ENCODE measurements around the gene PITX2. TPM values are rescaled to one million over a fixed set of nuclear protein-coding genes. Genes with fewer than 3 reads are reported as not detected.
A peak's percentile ranks its signal among the peaks of the same experiment; 100 is the strongest.

The PITX2 gene
- total RNA-seq, 4 donors from 2014 or later, result 15.0 to 34.4 (median 24.5) TPM

DNA sequence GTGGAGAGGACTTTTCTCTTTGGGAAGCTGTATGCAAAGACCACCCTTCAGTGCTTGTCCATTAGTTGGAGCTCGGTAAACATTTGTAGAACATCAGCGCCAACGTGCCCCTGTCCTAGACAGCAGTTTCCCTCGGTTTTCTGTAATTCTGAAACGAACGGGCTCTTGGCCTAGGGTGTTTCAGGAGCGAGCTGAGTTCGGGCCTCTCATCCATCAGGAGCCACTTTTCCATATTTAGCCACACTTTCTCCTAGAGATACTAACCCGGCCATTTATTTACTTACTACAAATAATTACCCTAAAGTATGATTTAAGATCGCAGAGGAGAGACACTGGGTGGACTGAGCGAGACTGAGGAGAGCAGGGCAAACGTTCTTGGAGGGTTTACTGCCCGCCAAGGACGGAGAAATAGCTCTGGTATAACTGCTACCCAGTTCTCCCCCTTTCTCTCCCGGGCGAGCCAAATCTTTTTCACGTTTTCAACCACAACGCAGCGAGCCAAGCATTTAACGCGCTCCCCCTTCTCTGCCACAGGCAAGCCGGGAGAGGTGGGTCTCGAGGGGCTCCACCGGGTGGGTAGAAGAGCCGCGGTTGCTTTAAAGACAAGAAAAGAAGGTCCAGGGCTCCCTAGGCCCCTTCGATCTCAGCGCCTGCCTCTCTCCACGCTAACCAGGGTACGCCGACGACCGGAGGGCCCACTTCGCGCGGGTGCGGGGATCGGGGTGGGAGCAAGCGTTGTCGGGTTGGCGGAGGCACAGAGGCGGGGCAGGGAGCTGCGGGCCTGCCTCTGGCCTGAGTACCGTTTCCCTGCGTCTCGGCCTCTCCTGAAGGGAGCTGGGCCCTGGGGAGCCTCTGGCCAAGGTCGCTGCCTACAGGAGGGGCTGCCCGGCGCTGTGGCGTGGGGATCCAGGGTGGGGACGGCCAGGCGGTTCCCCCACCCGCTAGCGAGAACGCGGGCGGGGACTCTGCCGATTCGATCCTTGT lies 10.8 kb upstream of the PITX2 start:
- Histone ChIP-seq H3K4me1 (peaks cover 0 to 45% (median 33%) of the 10 kb centered on the region in 4 donors), H3K27ac (no peak overlapping the region), H3K27me3 (peaks cover 100% of the 10 kb centered on the region), H3K9me3 (no peaks in the 10 kb centered on the region), H3K36me3 (no peaks in the 10 kb centered on the region), H3K4me3 (no peak overlapping the region)
- intact Hi-C loops (cut with DNase I; ENCODE audit: low total_unique reads), result no loop called here
- TF ChIP-seq EP300 (IDR thresholded peaks at IDR 0.05; ENCODE audit: low read depth) (no peak), POLR2A (IDR thresholded peaks at IDR 0.05) (no peak), POLR2AphosphoS5 (IDR thresholded peaks at IDR 0.05) (no peak)
- TF ChIP-seq, protein P1, sequence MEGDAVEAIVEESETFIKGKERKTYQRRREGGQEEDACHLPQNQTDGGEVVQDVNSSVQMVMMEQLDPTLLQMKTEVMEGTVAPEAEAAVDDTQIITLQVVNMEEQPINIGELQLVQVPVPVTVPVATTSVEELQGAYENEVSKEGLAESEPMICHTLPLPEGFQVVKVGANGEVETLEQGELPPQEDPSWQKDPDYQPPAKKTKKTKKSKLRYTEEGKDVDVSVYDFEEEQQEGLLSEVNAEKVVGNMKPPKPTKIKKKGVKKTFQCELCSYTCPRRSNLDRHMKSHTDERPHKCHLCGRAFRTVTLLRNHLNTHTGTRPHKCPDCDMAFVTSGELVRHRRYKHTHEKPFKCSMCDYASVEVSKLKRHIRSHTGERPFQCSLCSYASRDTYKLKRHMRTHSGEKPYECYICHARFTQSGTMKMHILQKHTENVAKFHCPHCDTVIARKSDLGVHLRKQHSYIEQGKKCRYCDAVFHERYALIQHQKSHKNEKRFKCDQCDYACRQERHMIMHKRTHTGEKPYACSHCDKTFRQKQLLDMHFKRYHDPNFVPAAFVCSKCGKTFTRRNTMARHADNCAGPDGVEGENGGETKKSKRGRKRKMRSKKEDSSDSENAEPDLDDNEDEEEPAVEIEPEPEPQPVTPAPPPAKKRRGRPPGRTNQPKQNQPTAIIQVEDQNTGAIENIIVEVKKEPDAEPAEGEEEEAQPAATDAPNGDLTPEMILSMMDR (IDR thresholded peaks at IDR 0.05), result no peak
- in situ Hi-C loops (cut with MboI; ENCODE audit: low pct_ligation_motif_present in 1 of 4, low pct_unique_long_range_greater_than_20kb in 1 of 4, low sequenced_read_pairs in 3 of 4), result loop anchor here in 3 of 4 donors (25.0 kb wide), 3 partner anchors 329 to 1004 kb away; no protein-coding TSS in a partner anchor
- no peak for DNase-seq
- 40 to 58% methylated on average over 11 to 51 of the region's 59 CpGs for WGBS, 2 donors (ENCODE audit: low coverage in 1 of 2)

DNA sequence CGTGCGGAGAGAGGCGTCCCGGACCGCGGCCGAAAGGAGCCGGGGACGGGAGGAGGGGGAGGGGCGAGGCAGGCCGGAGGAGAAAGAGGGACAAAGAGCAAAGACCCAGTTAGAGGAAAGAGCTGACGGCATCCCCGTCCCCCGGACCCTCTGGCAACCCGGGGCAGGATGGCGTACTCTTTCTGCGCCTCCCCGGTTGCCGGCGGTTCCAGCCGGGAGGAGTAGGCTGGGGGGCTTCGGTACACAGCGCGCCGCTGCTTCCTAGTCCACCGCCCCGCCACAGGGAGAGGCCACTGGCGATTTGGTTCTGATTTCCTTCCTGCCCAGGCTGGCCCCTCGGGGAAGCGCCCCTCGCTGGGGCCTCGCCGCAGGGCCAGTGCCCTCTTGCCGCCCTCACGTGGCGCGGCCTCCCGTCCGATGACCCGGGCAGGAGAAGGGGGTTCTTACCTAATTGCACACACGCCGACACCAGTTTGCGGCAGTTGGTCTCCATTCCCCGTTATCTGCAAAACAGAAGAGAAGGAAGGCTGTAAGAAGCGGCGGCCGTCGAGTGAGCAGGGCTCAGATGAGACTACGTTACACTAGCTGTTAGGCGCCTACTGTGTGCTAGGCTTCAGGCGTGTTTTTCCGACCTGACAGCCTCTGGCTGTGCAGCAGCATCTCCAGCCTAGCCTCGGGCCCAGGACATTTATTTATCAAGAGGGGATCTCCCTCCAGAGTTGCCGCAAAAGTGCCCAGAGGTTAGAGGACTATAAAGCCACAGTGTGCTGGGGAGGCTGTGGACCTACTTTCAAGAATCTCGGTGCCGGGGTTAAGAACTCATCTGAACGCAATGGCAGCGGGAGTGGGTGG lies 9.9 kb upstream of the PITX2 start:
- Histone ChIP-seq H3K27ac (no peak overlapping the region), H3K27me3 (peaks cover 100% of the 10 kb centered on the region), H3K36me3 (no peaks in the 10 kb centered on the region), H3K4me3 (peak overlapping the region in 2 of 4 donors; percentile 6 to 38), H3K9me3 (no peaks in the 10 kb centered on the region), H3K4me1 (peaks cover 0 to 42% (median 32%) of the 10 kb centered on the region in 4 donors)
- intact Hi-C loops (cut with DNase I; ENCODE audit: low total_unique reads) (no loop called here), in situ Hi-C loops (cut with MboI; ENCODE audit: low pct_ligation_motif_present in 1 of 4, low pct_unique_long_range_greater_than_20kb in 1 of 4, low sequenced_read_pairs in 3 of 4) (loop anchor here in 3 of 4 donors (25.0 kb wide), 3 partner anchors 330 to 1005 kb away; no protein-coding TSS in a partner anchor)
- WGBS, 2 donors (ENCODE audit: low coverage in 1 of 2), result 53% methylated on average over 57 of the region's 58 CpGs; no CpG with 5 or more reads in 1 of the 2 donors
- TF ChIP-seq POLR2AphosphoS5 (IDR thresholded peaks at IDR 0.05) (no peak), EP300 (IDR thresholded peaks at IDR 0.05; ENCODE audit: low read depth) (no peak), POLR2A (IDR thresholded peaks at IDR 0.05) (no peak)
- TF ChIP-seq, protein P1 (IDR thresholded peaks at IDR 0.05), result no peak
- DNase-seq, result no peak

DNA sequence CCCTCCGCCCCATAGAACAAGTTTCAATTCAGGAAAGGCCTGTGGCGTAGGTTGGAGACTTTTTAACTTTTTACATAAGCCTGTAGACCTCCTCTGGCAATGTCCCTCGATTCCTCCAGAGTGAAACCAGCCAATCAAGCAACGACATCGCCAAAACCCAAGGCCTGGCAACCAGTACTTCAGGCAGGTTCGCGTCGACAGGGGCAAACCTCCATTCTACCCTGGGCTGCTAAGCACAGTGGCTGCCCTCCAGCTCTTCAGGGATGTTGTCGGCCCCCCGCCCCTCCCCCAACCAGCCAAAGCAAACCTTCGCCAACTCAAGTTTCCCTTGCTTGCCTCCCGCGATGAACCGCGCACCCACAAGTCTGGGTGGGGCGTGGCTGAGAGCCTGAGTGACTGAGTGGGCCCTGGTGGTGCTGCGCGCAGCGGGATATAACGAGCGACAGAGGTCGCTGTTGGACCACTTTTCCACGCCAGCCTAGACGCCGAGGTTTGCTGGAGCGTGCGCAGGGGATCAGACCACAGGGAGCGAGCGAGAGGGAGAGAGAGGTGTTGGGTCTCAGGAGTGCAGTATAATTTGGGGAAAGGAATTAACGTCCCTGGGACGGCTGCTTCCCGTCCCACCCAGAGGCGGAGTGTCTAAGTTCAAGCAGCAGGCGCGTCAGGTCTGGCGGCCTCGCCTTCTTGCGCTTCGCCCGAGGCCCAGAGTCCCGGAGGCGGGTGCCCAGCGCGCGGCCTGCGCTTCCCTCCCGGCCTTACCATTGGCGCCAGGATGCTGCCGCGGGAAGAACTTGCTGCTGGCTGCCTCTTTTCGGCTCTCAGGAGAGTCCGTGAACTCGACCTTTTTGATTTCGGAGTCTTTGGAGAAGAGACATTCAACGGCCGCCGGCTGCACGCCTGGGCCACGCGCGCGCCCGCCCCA lies 9.0 kb upstream of the PITX2 start:
- in situ Hi-C loops (cut with MboI; ENCODE audit: low pct_ligation_motif_present in 1 of 4, low pct_unique_long_range_greater_than_20kb in 1 of 4, low sequenced_read_pairs in 3 of 4), result loop anchor here in 3 of 4 donors (25.0 kb wide), 3 partner anchors 330 to 1005 kb away; no protein-coding TSS in a partner anchor
- peaks cover 100% of the 10 kb centered on the region for H3K27me3 ChIP-seq
- H3K4me1 ChIP-seq, result peaks cover 0 to 33% (median 23%) of the 10 kb centered on the region in 4 donors
- WGBS, 2 donors (ENCODE audit: low coverage in 1 of 2), result 35% methylated on average over 53 of the region's 63 CpGs; no CpG with 5 or more reads in 1 of the 2 donors
- H3K27ac ChIP-seq, result no peak overlapping the region
- no peaks in the 10 kb centered on the region for H3K36me3 ChIP-seq
- intact Hi-C loops (cut with DNase I; ENCODE audit: low total_unique reads), result no loop called here
- peak; percentile 70 for DNase-seq
- peak overlapping the region in 2 of 4 donors; percentile 6 to 38 for H3K4me3 ChIP-seq
- H3K9me3 ChIP-seq, result no peaks in the 10 kb centered on the region
- TF ChIP-seq POLR2A (IDR thresholded peaks at IDR 0.05), result no peak
- TF ChIP-seq, protein P1 (IDR thresholded peaks at IDR 0.05), result peak; percentile 54 to 93 (median 69)
- no peak for TF ChIP-seq POLR2AphosphoS5 (IDR thresholded peaks at IDR 0.05)
- no peak for TF ChIP-seq EP300 (IDR thresholded peaks at IDR 0.05; ENCODE audit: low read depth)

Data from transverse colon (tissue), 4 donors.